GM23338 (cell line): Measurements from ENCODE around the gene CEP192. TPM values are rescaled to one million over a fixed set of nuclear protein-coding genes. Genes with fewer than 3 reads are reported as not detected.

Source experiments
- ATAC-seq: fragments of 200-7000 bp; cut with Tn5 transposase; 3 replicates; pipeline ENCODE4 v1.9.1; 2020
- DNase-seq: peaks from one replicate; pipeline ENCODE4 v3.0.0-alpha.2; 2015; ENCODE audit warnings: low spot score
- H2AFZ ChIP-seq: fragments of 200-600 bp; sonication (generic); 2 replicates; pipeline ENCODE4 v1.8.0; 2016; ENCODE audit warnings: antibody characterized with exemption, mild to moderate bottlenecking, moderate library complexity
- H3F3A ChIP-seq: fragments of 200-600 bp; sonication (generic); replicated peaks from 2 replicates; pipeline ENCODE4 v1.8.0; 2017; ENCODE audit warnings: antibody characterized with exemption, mixed run types, low read depth
- H3K27ac ChIP-seq: fragments of 200-600 bp; sonication (generic); 2 replicates; pipeline ENCODE4 v1.6.1; 2016; ENCODE audit warnings: low read depth
- H3K27me3 ChIP-seq: fragments of 200-600 bp; sonication (generic); 2 replicates; pipeline ENCODE4 v1.8.0; 2016; ENCODE audit warnings: mild to moderate bottlenecking, mixed run types, moderate library complexity; ENCODE audit not compliant: insufficient read depth
- H3K36me3 ChIP-seq: fragments of 200-600 bp; sonication (generic); 2 replicates; pipeline ENCODE4 v1.8.0; 2016; ENCODE audit warnings: mild to moderate bottlenecking; ENCODE audit not compliant: insufficient read depth
- H3K4me1 ChIP-seq: fragments of 200-600 bp; sonication (generic); 2 replicates; pipeline ENCODE4 v1.8.0; 2016; ENCODE audit warnings: mild to moderate bottlenecking, moderate library complexity; ENCODE audit not compliant: insufficient read depth
- H3K4me2 ChIP-seq: fragments of 200-600 bp; sonication (generic); 2 replicates; pipeline ENCODE4 v1.7.1; 2017; ENCODE audit warnings: mixed run types
- H3K4me3 ChIP-seq: fragments of 200-600 bp; sonication (generic); 2 replicates; pipeline ENCODE4 v1.6.1; 2016; ENCODE audit warnings: mixed run types
- H3K79me2 ChIP-seq: fragments of 200-600 bp; sonication (generic); replicated peaks from 2 replicates; pipeline ENCODE4 v1.8.0; 2017; ENCODE audit warnings: mild to moderate bottlenecking; ENCODE audit not compliant: insufficient read depth
- H3K9me2 ChIP-seq: fragments of 200-600 bp; sonication (generic); 2 replicates; pipeline ENCODE4 v1.8.0; 2017; ENCODE audit not compliant: insufficient read depth
- H4K20me1 ChIP-seq: fragments of 200-600 bp; sonication (generic); replicated peaks from 2 replicates; pipeline ENCODE4 v1.8.0; 2017; ENCODE audit warnings: mild to moderate bottlenecking; ENCODE audit not compliant: insufficient read depth
- H3K27ac Mint-ChIP-seq: 2 replicates; pipeline ENCODE4 v1.8.0; 2020; ENCODE audit warnings: inconsistent platforms, mild to moderate bottlenecking, moderate library complexity, mixed read lengths
- H3K27me3 Mint-ChIP-seq: 3 replicates; pipeline ENCODE4 v1.8.0; 2022; ENCODE audit warnings: low read depth, mild to moderate bottlenecking, moderate library complexity, mixed read lengths, inconsistent platforms; ENCODE audit not compliant: insufficient read depth, poor library complexity
- H3K36me3 Mint-ChIP-seq: 3 replicates; pipeline ENCODE4 v1.8.0; 2021; ENCODE audit warnings: low read depth, mild to moderate bottlenecking, inconsistent platforms, moderate library complexity, mixed read lengths
- H3K4me1 Mint-ChIP-seq: 3 replicates; pipeline ENCODE4 v1.8.0; 2020; ENCODE audit warnings: mild to moderate bottlenecking, inconsistent platforms, mixed read lengths
- H3K4me3 Mint-ChIP-seq: 3 replicates; pipeline ENCODE4 v1.8.0; 2021; ENCODE audit warnings: moderate library complexity, mild to moderate bottlenecking, inconsistent platforms, mixed read lengths
- H3K9me3 Mint-ChIP-seq: 3 replicates; pipeline ENCODE4 v1.8.0; 2020; ENCODE audit warnings: moderate library complexity, mild to moderate bottlenecking, inconsistent platforms, mixed read lengths
- CREB1 ChIP-seq: fragments of 250-450 bp; sonication (Bioruptor Pico); IDR thresholded peaks from 2 replicates; pipeline ENCODE4 v1.5.0; 2020; ENCODE audit warnings: low read depth, mild to moderate bottlenecking, moderate library complexity
- CTCF ChIP-seq, 2 experiments: fragments of 200-600 bp in 1 of 2; sonication (generic) in 1 of 2; conservative IDR thresholded peaks; 2 replicates each; pipeline versions ENCODE4 v1.5.1 to v1.6.1; 2016 to 2017; ENCODE audit warnings: antibody characterized with exemption in 2 of 2, low read depth in 2 of 2, mild to moderate bottlenecking in 2 of 2, moderate library complexity in 1 of 2
- ETS1 ChIP-seq: IDR thresholded peaks from 2 replicates; pipeline ENCODE4 v1.6.1; 2016; ENCODE audit warnings: antibody characterized with exemption
- EZH2 ChIP-seq: fragments of 200-600 bp; sonication (generic); IDR thresholded peaks from one replicate; pipeline ENCODE4 v1.8.0; 2017; ENCODE audit warnings: antibody characterized with exemption, mild to moderate bottlenecking, low read depth; ENCODE audit not compliant: unreplicated experiment
- EZH2phosphoT487 ChIP-seq: fragments of 200-600 bp; sonication (generic); IDR thresholded peaks from one replicate; pipeline ENCODE4 v1.8.1; 2018; ENCODE audit warnings: antibody characterized with exemption; ENCODE audit not compliant: unreplicated experiment
- JUNB ChIP-seq: IDR thresholded peaks from one replicate; pipeline ENCODE4 v1.6.1; 2016; ENCODE audit warnings: antibody characterized with exemption; ENCODE audit not compliant: unreplicated experiment
- NANOG ChIP-seq: IDR thresholded peaks from 2 replicates; pipeline ENCODE4 v1.6.1; 2016; ENCODE audit warnings: antibody characterized with exemption, borderline replicate concordance
- POLR2AphosphoS5 ChIP-seq: IDR thresholded peaks from 2 replicates; pipeline ENCODE4 v1.6.1; 2016; ENCODE audit warnings: antibody characterized with exemption, low read depth
- REST ChIP-seq: IDR thresholded peaks from one replicate; pipeline ENCODE4 v1.6.1; 2018; ENCODE audit warnings: antibody characterized with exemption; ENCODE audit not compliant: unreplicated experiment
- STAT1 ChIP-seq: IDR thresholded peaks from one replicate; pipeline ENCODE4 v1.6.1; 2016; ENCODE audit warnings: antibody characterized with exemption; ENCODE audit not compliant: unreplicated experiment
- ZNF114 ChIP-seq: fragments of 250-450 bp; sonication (Bioruptor Pico); IDR thresholded peaks from 2 replicates; pipeline ENCODE4 v1.5.0; 2020; ENCODE audit warnings: mild to moderate bottlenecking, moderate library complexity
- ZNF331 ChIP-seq: fragments of 250-450 bp; sonication (Bioruptor Pico); IDR thresholded peaks from 2 replicates; pipeline ENCODE4 v1.5.0; 2020; ENCODE audit warnings: low read depth, mild to moderate bottlenecking, moderate library complexity
- ZNF462 ChIP-seq: fragments of 250-450 bp; sonication (Bioruptor Pico); IDR thresholded peaks from 2 replicates; pipeline ENCODE4 v1.5.0; 2020; ENCODE audit warnings: mild to moderate bottlenecking, moderate library complexity
- polyA plus RNA-seq: library from polyadenylated mRNA; unstranded; fragments of >200 nt; fragmentation: Nextera tagmentation; extraction: Ambion mirVana; gene quantifications from 2 replicates; pipeline ENCODE4 v1.2.1, GENCODE V29; 2016
- total RNA-seq: library from RNA; depleted of rRNA; stranded (reverse); fragments of >200 nt; shearing (Covaris generic); gene quantifications from 2 replicates; pipeline ENCODE4 v1.2.3, GENCODE V29; 2014

The CEP192 gene
- total and polyA plus RNA-seq, 2 experiments from 2014 or later, result 15.2 to 30.6 TPM

GRCh38 chr18:13163167-13163927 lies 172.2 kb downstream of the CEP192 start:
- DNase-seq, result no peak
- H3K27me3 Mint-ChIP-seq, result peaks cover 12% of the 10 kb centered on the region

More at GRCh38 chr18:13163167-13163927, 172.2 kb downstream of the CEP192 start:
- H3K27me3 ChIP-seq, result no peaks in the 10 kb centered on the region
- no peak overlapping the region for H3K4me3 ChIP-seq
- H3K79me2 ChIP-seq, result no peaks in the 10 kb centered on the region
- H3K4me3 Mint-ChIP-seq, result no peak overlapping the region
- H3K9me2 ChIP-seq, result no peaks in the 10 kb centered on the region
- H3K27ac Mint-ChIP-seq, result no peak overlapping the region
- no peak overlapping the region for H3K27ac ChIP-seq
- peaks cover 25% of the 10 kb centered on the region for H3K9me3 Mint-ChIP-seq
- no peak overlapping the region for H3K4me2 ChIP-seq
- TF ChIP-seq EZH2phosphoT487 (no peak), CREB1 (CRISPR knock-in tag) (no peak), EZH2 (no peak), STAT1 (no peak), ETS1 (no peak), POLR2AphosphoS5 (no peak), ZNF331 (CRISPR knock-in tag) (no peak), JUNB (no peak), ZNF462 (CRISPR knock-in tag) (no peak), ZNF114 (CRISPR knock-in tag) (no peak), NANOG (no peak), REST (no peak), CTCF (conservative IDR thresholded peaks at IDR 0.05; ENCODE audit: low read depth in 2 of 2) (no peak)
- no peak overlapping the region for H2AFZ ChIP-seq
- no peaks in the 10 kb centered on the region for H3F3A ChIP-seq
- peaks cover 13% of the 10 kb centered on the region; the same call in 1 of the 2 replicates for H3K4me1 ChIP-seq
- H3K4me1 Mint-ChIP-seq, result peaks cover 13% of the 10 kb centered on the region
- no peaks in the 10 kb centered on the region for H3K36me3 ChIP-seq
- ATAC-seq, result no peak
- peaks cover 16% of the 10 kb centered on the region for H3K36me3 Mint-ChIP-seq
- no peaks in the 10 kb centered on the region for H4K20me1 ChIP-seq
